Measurements from ENCODE around the gene GRM8. TPM values are rescaled to one million over a fixed set of nuclear protein-coding genes. Genes with fewer than 3 reads are reported as not detected.

The GRM8 gene
- total and polyA plus RNA-seq, 2 experiments from 2014 or later, result not detected

- Histone ChIP-seq H3K9me2 (ENCODE audit: insufficient read depth) (no peaks in the 10 kb centered on the region), H3K36me3 (ENCODE audit: low read depth) (no peaks in the 10 kb centered on the region), H2AFZ (no peak overlapping the region), H4K20me1 (ENCODE audit: insufficient read depth) (no peaks in the 10 kb centered on the region), H3K27me3 (replicated peaks; ENCODE audit: insufficient read depth) (no peaks in the 10 kb centered on the region), H3K27ac (no peak overlapping the region), H3K9ac (no peak overlapping the region), H3K4me3 (no peak overlapping the region), H3K4me1 (ENCODE audit: insufficient read depth) (no peaks in the 10 kb centered on the region), H3K79me2 (ENCODE audit: insufficient read depth) (no peaks in the 10 kb centered on the region), H3F3A (ENCODE audit: insufficient read depth) (no peaks in the 10 kb centered on the region), H3K4me2 (ENCODE audit: unreplicated experiment) (no peak overlapping the region), H3K9me3 (ENCODE audit: low read depth) (no peaks in the 10 kb centered on the region)
- in situ Hi-C loops (cut with MboI), result no loop called here
- no peak for DNase-seq
- TF ChIP-seq EZH2 (IDR thresholded peaks at IDR 0.05; ENCODE audit: insufficient read depth, poor library complexity, severe bottlenecking) (no peak), EZH2phosphoT487 (IDR thresholded peaks at IDR 0.05; ENCODE audit: insufficient read depth, low read depth) (no peak)
- WGBS, 2 experiments (ENCODE audit: low coverage in 1 of 2, low lambda C conversion rate in 2 of 2, missing lambda C conversion rate in 2 of 2), result 3% methylated on average over 2 of the region's 2 CpGs
These were observed 299.3 kb downstream of the GRM8 start for GRCh38 chr7:126953461-126953860.

- H3K27me3 ChIP-seq (replicated peaks; ENCODE audit: insufficient read depth), result no peaks in the 10 kb centered on the region
- no peaks in the 10 kb centered on the region for H3K9me3 ChIP-seq (ENCODE audit: low read depth)
- no peaks in the 10 kb centered on the region for H3K4me1 ChIP-seq (ENCODE audit: insufficient read depth)
- no peaks in the 10 kb centered on the region for H3K36me3 ChIP-seq (ENCODE audit: low read depth)
- no peaks in the 10 kb centered on the region for H3F3A ChIP-seq (ENCODE audit: insufficient read depth)
- no peak overlapping the region for H2AFZ ChIP-seq
- no peak overlapping the region for H3K9ac ChIP-seq
- H3K79me2 ChIP-seq (ENCODE audit: insufficient read depth), result no peaks in the 10 kb centered on the region
- H3K4me3 ChIP-seq, result no peak overlapping the region
- no peak overlapping the region for H3K4me2 ChIP-seq (ENCODE audit: unreplicated experiment)
- H4K20me1 ChIP-seq (ENCODE audit: insufficient read depth), result no peaks in the 10 kb centered on the region
- no peaks in the 10 kb centered on the region for H3K9me2 ChIP-seq (ENCODE audit: insufficient read depth)
- H3K27ac ChIP-seq, result no peak overlapping the region
- WGBS, 2 experiments (ENCODE audit: low coverage in 1 of 2, low lambda C conversion rate in 2 of 2, missing lambda C conversion rate in 2 of 2), result 33 to 35% methylated on average over 4 of the region's 4 CpGs
- in situ Hi-C loops (cut with MboI), result no loop called here
- TF ChIP-seq EZH2 (IDR thresholded peaks at IDR 0.05; ENCODE audit: insufficient read depth, poor library complexity, severe bottlenecking) (no peak), EZH2phosphoT487 (IDR thresholded peaks at IDR 0.05; ENCODE audit: insufficient read depth, low read depth) (no peak)
- no peak for DNase-seq
These were observed 304.1 kb downstream of the GRM8 start for GRCh38 chr7:126948664-126949063.

- in situ Hi-C loops (cut with MboI), result no loop called here
These were observed 311.9 kb downstream of the GRM8 start for GRCh38 chr7:126940723-126941307.

GRCh38 chr7:126937171-126937570 is 315.6 kb downstream of the GRM8 start:
- no peaks in the 10 kb centered on the region for H3K4me1 ChIP-seq (ENCODE audit: insufficient read depth)
- no peak for DNase-seq
- H3K79me2 ChIP-seq (ENCODE audit: insufficient read depth), result no peaks in the 10 kb centered on the region
- no peaks in the 10 kb centered on the region for H4K20me1 ChIP-seq (ENCODE audit: insufficient read depth)
- no peak overlapping the region for H2AFZ ChIP-seq
- no peaks in the 10 kb centered on the region for H3K9me2 ChIP-seq (ENCODE audit: insufficient read depth)
- H3F3A ChIP-seq (ENCODE audit: insufficient read depth), result no peaks in the 10 kb centered on the region
- no peaks in the 10 kb centered on the region for H3K9me3 ChIP-seq (ENCODE audit: low read depth)
- no peak for TF ChIP-seq EZH2 (IDR thresholded peaks at IDR 0.05; ENCODE audit: insufficient read depth, poor library complexity, severe bottlenecking)
- no peak for TF ChIP-seq EZH2phosphoT487 (IDR thresholded peaks at IDR 0.05; ENCODE audit: insufficient read depth, low read depth)
- 9 to 10% methylated on average over 2 of the region's 2 CpGs for WGBS, 2 experiments (ENCODE audit: low coverage in 1 of 2, low lambda C conversion rate in 2 of 2, missing lambda C conversion rate in 2 of 2)
- in situ Hi-C loops (cut with MboI), result no loop called here
- no peak overlapping the region for H3K27ac ChIP-seq
- H3K9ac ChIP-seq, result no peak overlapping the region
- H3K27me3 ChIP-seq (replicated peaks; ENCODE audit: insufficient read depth), result no peaks in the 10 kb centered on the region
- H3K4me3 ChIP-seq, result no peak overlapping the region
- no peak overlapping the region for H3K4me2 ChIP-seq (ENCODE audit: unreplicated experiment)
- no peaks in the 10 kb centered on the region for H3K36me3 ChIP-seq (ENCODE audit: low read depth)

More at GRCh38 chr7:126940723-126941307, 311.9 kb downstream of the GRM8 start:
- H3K4me3 ChIP-seq, result no peak overlapping the region
- TF ChIP-seq EZH2phosphoT487 (IDR thresholded peaks at IDR 0.05; ENCODE audit: insufficient read depth, low read depth), result no peak
- TF ChIP-seq EZH2 (IDR thresholded peaks at IDR 0.05; ENCODE audit: insufficient read depth, poor library complexity, severe bottlenecking), result no peak
- H3K27ac ChIP-seq, result no peak overlapping the region
- H3K79me2 ChIP-seq (ENCODE audit: insufficient read depth), result no peaks in the 10 kb centered on the region
- H3K9me2 ChIP-seq (ENCODE audit: insufficient read depth), result no peaks in the 10 kb centered on the region
- 28 to 36% methylated on average over 4 of the region's 4 CpGs for whole genome bisulfite sequencing, 2 experiments (ENCODE audit: low coverage in 1 of 2, low lambda C conversion rate in 2 of 2, missing lambda C conversion rate in 2 of 2)
- H2AFZ ChIP-seq, result no peak overlapping the region
- DNase-seq, result no peak
- no peaks in the 10 kb centered on the region for H3K4me1 ChIP-seq (ENCODE audit: insufficient read depth)
- no peaks in the 10 kb centered on the region for H3K9me3 ChIP-seq (ENCODE audit: low read depth)
- H3K9ac ChIP-seq, result no peak overlapping the region
- H3K27me3 ChIP-seq (replicated peaks; ENCODE audit: insufficient read depth), result no peaks in the 10 kb centered on the region
- no peaks in the 10 kb centered on the region for H3F3A ChIP-seq (ENCODE audit: insufficient read depth)
- H4K20me1 ChIP-seq (ENCODE audit: insufficient read depth), result no peaks in the 10 kb centered on the region
- no peaks in the 10 kb centered on the region for H3K36me3 ChIP-seq (ENCODE audit: low read depth)
- H3K4me2 ChIP-seq (ENCODE audit: unreplicated experiment), result no peak overlapping the region

- Histone ChIP-seq H2AFZ (no peak overlapping the region), H3K9ac (no peak overlapping the region)
- no peak for DNase-seq
These were observed 321.2 kb downstream of the GRM8 start for GRCh38 chr7:126931581-126931980.

More at GRCh38 chr7:126931581-126931980, 321.2 kb downstream of the GRM8 start:
- Histone ChIP-seq H3K36me3 (ENCODE audit: low read depth) (no peaks in the 10 kb centered on the region), H3K4me3 (no peak overlapping the region), H3F3A (ENCODE audit: insufficient read depth) (no peaks in the 10 kb centered on the region), H3K79me2 (ENCODE audit: insufficient read depth) (no peaks in the 10 kb centered on the region), H3K4me1 (ENCODE audit: insufficient read depth) (no peaks in the 10 kb centered on the region), H3K27me3 (replicated peaks; ENCODE audit: insufficient read depth) (no peaks in the 10 kb centered on the region), H4K20me1 (ENCODE audit: insufficient read depth) (no peaks in the 10 kb centered on the region), H3K9me2 (ENCODE audit: insufficient read depth) (no peaks in the 10 kb centered on the region), H3K9me3 (ENCODE audit: low read depth) (no peaks in the 10 kb centered on the region), H3K4me2 (ENCODE audit: unreplicated experiment) (no peak overlapping the region), H3K27ac (no peak overlapping the region)
- in situ Hi-C loops (cut with MboI), result no loop called here
- TF ChIP-seq EZH2phosphoT487 (IDR thresholded peaks at IDR 0.05; ENCODE audit: insufficient read depth, low read depth), result no peak
- no peak for TF ChIP-seq EZH2 (IDR thresholded peaks at IDR 0.05; ENCODE audit: insufficient read depth, poor library complexity, severe bottlenecking)

Measured in GM23248 (cell line).